ENCODE data around the gene IFT80. TPM values are rescaled to one million over a fixed set of nuclear protein-coding genes. Genes with fewer than 3 reads are reported as not detected.

Gene IFT80
- total and polyA plus RNA-seq, 9 of the 15 experiments (the other 6 are each of a cell fraction or from before 2014, with no cell fraction given): 6.7 to 21.1 (median 16.4) TPM

DNA sequence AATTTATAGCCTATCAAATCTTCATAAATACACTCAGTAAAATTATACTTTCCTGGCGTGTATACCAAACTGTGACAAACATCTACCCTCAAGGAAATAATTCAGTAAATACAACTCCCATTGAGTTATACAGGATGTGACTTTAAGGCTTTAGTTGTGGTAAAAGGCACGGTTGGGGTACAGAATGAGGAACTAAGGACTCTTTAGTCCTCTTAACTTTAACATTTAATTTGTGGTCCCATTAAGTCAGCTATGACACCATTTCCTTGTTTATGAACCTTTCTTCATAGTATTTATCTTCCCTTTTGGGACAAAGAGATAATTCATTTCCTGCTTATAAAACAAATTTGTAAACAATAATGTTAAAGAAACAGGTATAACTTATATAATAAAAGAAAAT lies 30.2 kb downstream of the IFT80 start (continued):
- TF ChIP-seq, protein P1, sequence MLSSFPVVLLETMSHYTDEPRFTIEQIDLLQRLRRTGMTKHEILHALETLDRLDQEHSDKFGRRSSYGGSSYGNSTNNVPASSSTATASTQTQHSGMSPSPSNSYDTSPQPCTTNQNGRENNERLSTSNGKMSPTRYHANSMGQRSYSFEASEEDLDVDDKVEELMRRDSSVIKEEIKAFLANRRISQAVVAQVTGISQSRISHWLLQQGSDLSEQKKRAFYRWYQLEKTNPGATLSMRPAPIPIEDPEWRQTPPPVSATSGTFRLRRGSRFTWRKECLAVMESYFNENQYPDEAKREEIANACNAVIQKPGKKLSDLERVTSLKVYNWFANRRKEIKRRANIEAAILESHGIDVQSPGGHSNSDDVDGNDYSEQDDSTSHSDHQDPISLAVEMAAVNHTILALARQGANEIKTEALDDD (IDR thresholded peaks at IDR 0.05): no peak
- TF ChIP-seq, protein P2, sequence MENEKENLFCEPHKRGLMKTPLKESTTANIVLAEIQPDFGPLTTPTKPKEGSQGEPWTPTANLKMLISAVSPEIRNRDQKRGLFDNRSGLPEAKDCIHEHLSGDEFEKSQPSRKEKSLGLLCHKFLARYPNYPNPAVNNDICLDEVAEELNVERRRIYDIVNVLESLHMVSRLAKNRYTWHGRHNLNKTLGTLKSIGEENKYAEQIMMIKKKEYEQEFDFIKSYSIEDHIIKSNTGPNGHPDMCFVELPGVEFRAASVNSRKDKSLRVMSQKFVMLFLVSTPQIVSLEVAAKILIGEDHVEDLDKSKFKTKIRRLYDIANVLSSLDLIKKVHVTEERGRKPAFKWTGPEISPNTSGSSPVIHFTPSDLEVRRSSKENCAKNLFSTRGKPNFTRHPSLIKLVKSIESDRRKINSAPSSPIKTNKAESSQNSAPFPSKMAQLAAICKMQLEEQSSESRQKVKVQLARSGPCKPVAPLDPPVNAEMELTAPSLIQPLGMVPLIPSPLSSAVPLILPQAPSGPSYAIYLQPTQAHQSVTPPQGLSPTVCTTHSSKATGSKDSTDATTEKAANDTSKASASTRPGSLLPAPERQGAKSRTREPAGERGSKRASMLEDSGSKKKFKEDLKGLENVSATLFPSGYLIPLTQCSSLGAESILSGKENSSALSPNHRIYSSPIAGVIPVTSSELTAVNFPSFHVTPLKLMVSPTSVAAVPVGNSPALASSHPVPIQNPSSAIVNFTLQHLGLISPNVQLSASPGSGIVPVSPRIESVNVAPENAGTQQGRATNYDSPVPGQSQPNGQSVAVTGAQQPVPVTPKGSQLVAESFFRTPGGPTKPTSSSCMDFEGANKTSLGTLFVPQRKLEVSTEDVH (IDR thresholded peaks at IDR 0.05; ENCODE audit: low read depth, partially characterized antibody): no peak
- TF ChIP-seq MCM5 (IDR thresholded peaks at IDR 0.05; ENCODE audit: low read depth) (no peak), MTA1 (IDR thresholded peaks at IDR 0.05; ENCODE audit: borderline replicate concordance) (no peak)
- TF ChIP-seq, protein P3, sequence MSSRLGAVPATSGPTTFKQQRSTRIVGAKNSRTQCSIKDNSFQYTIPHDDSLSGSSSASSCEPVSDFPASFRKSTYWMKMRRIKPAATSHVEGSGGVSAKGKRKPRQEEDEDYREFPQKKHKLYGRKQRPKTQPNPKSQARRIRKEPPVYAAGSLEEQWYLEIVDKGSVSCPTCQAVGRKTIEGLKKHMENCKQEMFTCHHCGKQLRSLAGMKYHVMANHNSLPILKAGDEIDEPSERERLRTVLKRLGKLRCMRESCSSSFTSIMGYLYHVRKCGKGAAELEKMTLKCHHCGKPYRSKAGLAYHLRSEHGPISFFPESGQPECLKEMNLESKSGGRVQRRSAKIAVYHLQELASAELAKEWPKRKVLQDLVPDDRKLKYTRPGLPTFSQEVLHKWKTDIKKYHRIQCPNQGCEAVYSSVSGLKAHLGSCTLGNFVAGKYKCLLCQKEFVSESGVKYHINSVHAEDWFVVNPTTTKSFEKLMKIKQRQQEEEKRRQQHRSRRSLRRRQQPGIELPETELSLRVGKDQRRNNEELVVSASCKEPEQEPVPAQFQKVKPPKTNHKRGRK (tag; IDR thresholded peaks at IDR 0.05): no peak

Data from K562 (cell line).